Activated T-cell treated with anti-CD3 and anti-CD28 coated beads, Interleukin-2, amount 50 U/mL, for 72 hours (primary cell): ENCODE measurements around the gene SLC25A36. TPM values are rescaled to one million over a fixed set of nuclear protein-coding genes. Genes with fewer than 3 reads are reported as not detected.

Experiments
- ATAC-seq, 2 donors: fragments of 150-1000 bp; cut with Tn5 transposase; replicated peaks in 1 of 2; 2 replicates each; pipeline ENCODE4 v1.10.0; 2021; ENCODE audit warnings: moderate library complexity in 2 of 2, mild to moderate bottlenecking in 1 of 2
- DNase-seq, 2 donors: peaks; one replicate each; pipeline ENCODE4 v3.0.0; 2021 to 2022; ENCODE audit warnings: mixed read lengths in 1 of 2
- H3K27ac Mint-ChIP-seq: one replicate; pipeline ENCODE4 v1.8.0; 2022; ENCODE audit warnings: mild to moderate bottlenecking, moderate library complexity, mixed read lengths
- H3K27me3 Mint-ChIP-seq: one replicate; pipeline ENCODE4 v1.8.0; 2022; ENCODE audit warnings: low read depth, mixed read lengths
- H3K36me3 Mint-ChIP-seq, 2 donors: one replicate each; pipeline ENCODE4 v1.8.0; 2022; ENCODE audit warnings: mixed read lengths in 2 of 2, mild to moderate bottlenecking in 1 of 2; ENCODE audit not compliant: insufficient read depth in 2 of 2
- H3K4me1 Mint-ChIP-seq: one replicate; pipeline ENCODE4 v1.8.0; 2022; ENCODE audit warnings: low read depth, mixed read lengths
- H3K4me3 Mint-ChIP-seq, 2 donors: one replicate each; pipeline ENCODE4 v1.8.0; 2022; ENCODE audit warnings: mild to moderate bottlenecking in 2 of 2, mixed read lengths in 2 of 2, moderate library complexity in 2 of 2
- H3K9me3 Mint-ChIP-seq, 2 donors: one replicate each; pipeline ENCODE4 v1.8.0; 2022; ENCODE audit warnings: mixed read lengths in 2 of 2
- total RNA-seq, 2 donors: library from RNA; stranded (reverse); gene quantifications; one replicate each; pipeline ENCODE4 v1.2.3, GENCODE V29; 2022

The SLC25A36 gene
- 10 to 100 TPM; 67.5 to 83.6 TPM for total RNA-seq

GRCh38 chr3:140941434-140942220 is at the start of gene SLC25A36:
TSS of gene SLC25A36 (plus strand) at chr3:140941836. CDS start at chr3:140942055, 219 bp downstream.
- Mint-ChIP-seq H3K4me3 (peak within 1 kb of the TSS; percentile 93 to 98), H3K27ac (peak within 1 kb of the TSS; percentile 91), H3K27me3 (no peaks in the 10 kb centered on the region), H3K4me1 (peaks cover 44% of the 10 kb centered on the region), H3K9me3 (peaks cover 0 to 2% of the 10 kb centered on the region in 2 donors), H3K36me3 (peaks cover 3 to 7% of the 10 kb centered on the region in 2 donors)
- DNase-seq (peak; percentile 96 to 98), ATAC-seq (peak; percentile 97 to 98)

- no peak overlapping the region for H3K4me3 Mint-ChIP-seq
- no peaks in the 10 kb centered on the region for H3K4me1 Mint-ChIP-seq
- no peaks in the 10 kb centered on the region for H3K36me3 Mint-ChIP-seq
- DNase-seq (no peak), ATAC-seq (no peak)
- H3K27me3 Mint-ChIP-seq: peaks cover 30% of the 10 kb centered on the region
- H3K27ac Mint-ChIP-seq: no peak overlapping the region
- no peaks in the 10 kb centered on the region for H3K9me3 Mint-ChIP-seq
Observed at GRCh38 chr3:140896997-140897396, 44.6 kb upstream of the SLC25A36 start.

DNA sequence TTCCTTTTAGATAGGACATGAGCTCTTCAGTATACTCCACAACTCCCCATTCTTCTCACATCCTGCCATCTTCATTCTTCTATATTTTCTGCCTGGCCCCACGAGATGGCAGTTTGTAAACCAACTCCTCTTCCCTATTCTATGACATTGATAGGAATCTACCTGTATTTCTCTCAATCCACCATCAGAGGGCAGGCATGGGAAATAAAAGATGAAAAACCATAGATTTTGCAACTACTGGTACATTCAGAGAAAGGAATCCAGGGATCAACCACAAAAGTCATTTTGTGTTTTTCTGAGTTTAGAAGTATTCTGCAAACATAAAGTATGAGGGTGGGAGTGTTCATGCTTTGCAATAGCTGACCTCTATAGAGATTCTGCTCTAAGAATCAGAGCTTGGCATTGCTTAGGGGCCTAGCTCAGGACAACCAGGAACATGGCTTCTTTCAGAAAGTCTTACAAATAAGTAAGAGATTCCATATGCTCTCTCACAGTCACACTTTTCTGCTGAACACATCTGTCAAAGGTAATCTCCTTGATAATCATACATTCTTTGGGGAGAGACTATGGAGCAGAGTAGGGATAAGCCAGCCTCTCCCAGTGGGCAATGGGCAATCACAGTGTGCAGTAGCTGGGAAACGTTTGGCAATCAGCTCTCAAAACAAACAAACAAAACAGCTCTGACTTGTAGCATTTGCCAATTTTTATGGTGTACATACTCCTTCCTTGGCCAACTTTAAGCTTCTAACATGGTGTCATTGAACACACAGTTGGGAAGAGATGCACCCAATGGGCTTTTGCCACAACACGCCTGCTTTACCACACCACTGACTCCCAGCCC is 43.1 kb upstream of the SLC25A36 start:
- DNase-seq (peak; percentile 2 to 18), ATAC-seq (peak; percentile 50 to 70)
- H3K27me3 Mint-ChIP-seq: peaks cover 24% of the 10 kb centered on the region
- H3K4me3 Mint-ChIP-seq: no peak overlapping the region
- H3K9me3 Mint-ChIP-seq: no peaks in the 10 kb centered on the region
- no peak overlapping the region for H3K27ac Mint-ChIP-seq
- H3K36me3 Mint-ChIP-seq: no peaks in the 10 kb centered on the region
- no peaks in the 10 kb centered on the region for H3K4me1 Mint-ChIP-seq

- DNase-seq (no peak), ATAC-seq (no peak)
- H3K4me3 Mint-ChIP-seq: no peak overlapping the region
- H3K9me3 Mint-ChIP-seq: no peaks in the 10 kb centered on the region
- H3K27ac Mint-ChIP-seq: no peak overlapping the region
- no peaks in the 10 kb centered on the region for H3K36me3 Mint-ChIP-seq
- H3K4me1 Mint-ChIP-seq: no peaks in the 10 kb centered on the region
- H3K27me3 Mint-ChIP-seq: peaks cover 19% of the 10 kb centered on the region
Observed at GRCh38 chr3:140899363-140899762, 42.3 kb upstream of the SLC25A36 start.

- Mint-ChIP-seq H3K4me3 (no peak overlapping the region), H3K9me3 (no peaks in the 10 kb centered on the region), H3K36me3 (no peaks in the 10 kb centered on the region), H3K27me3 (no peaks in the 10 kb centered on the region), H3K4me1 (no peaks in the 10 kb centered on the region), H3K27ac (no peak overlapping the region)
- no peak for ATAC-seq
- no peak for DNase-seq
Observed at GRCh38 chr3:140902791-140903190, 38.8 kb upstream of the SLC25A36 start.

- H3K9me3 Mint-ChIP-seq: no peaks in the 10 kb centered on the region
- H3K4me3 Mint-ChIP-seq: no peak overlapping the region
- no peaks in the 10 kb centered on the region for H3K36me3 Mint-ChIP-seq
- no peaks in the 10 kb centered on the region for H3K27me3 Mint-ChIP-seq
- DNase-seq (no peak), ATAC-seq (no peak)
- H3K27ac Mint-ChIP-seq: no peak overlapping the region
- H3K4me1 Mint-ChIP-seq: no peaks in the 10 kb centered on the region
Observed at GRCh38 chr3:140903196-140903595, 38.4 kb upstream of the SLC25A36 start.

DNA sequence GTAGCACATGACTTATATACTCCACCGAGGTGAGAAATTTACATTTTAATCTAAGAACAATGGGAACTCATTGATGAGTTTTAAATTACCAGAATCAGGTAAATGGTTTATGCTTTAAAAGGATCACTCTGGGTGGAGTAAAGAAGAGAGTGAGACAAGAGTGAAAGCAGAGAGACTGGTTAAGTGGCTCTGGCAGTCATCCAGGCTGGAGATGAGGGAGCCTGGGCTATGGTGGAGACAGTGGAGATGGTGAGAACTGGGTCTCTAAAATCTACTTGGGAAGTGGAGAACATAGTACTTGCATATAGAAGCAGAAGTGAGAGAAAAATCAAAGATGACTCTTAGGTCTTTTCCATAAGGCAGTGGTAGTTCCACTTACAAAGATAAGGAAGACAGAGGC is 37.1 kb upstream of the SLC25A36 start:
- no peak for DNase-seq
- Mint-ChIP-seq H3K9me3 (no peaks in the 10 kb centered on the region), H3K36me3 (no peaks in the 10 kb centered on the region)

GRCh38 chr3:140905559-140905958 is 36.1 kb upstream of the SLC25A36 start:
- no peaks in the 10 kb centered on the region for H3K9me3 Mint-ChIP-seq
- no peak overlapping the region for H3K27ac Mint-ChIP-seq

More for the DNA sequence above, 37.1 kb upstream of the SLC25A36 start:
- H3K4me3 Mint-ChIP-seq: no peak overlapping the region
- H3K27me3 Mint-ChIP-seq: no peaks in the 10 kb centered on the region
- H3K27ac Mint-ChIP-seq: no peak overlapping the region
- no peaks in the 10 kb centered on the region for H3K4me1 Mint-ChIP-seq
- ATAC-seq: no peak

DNA sequence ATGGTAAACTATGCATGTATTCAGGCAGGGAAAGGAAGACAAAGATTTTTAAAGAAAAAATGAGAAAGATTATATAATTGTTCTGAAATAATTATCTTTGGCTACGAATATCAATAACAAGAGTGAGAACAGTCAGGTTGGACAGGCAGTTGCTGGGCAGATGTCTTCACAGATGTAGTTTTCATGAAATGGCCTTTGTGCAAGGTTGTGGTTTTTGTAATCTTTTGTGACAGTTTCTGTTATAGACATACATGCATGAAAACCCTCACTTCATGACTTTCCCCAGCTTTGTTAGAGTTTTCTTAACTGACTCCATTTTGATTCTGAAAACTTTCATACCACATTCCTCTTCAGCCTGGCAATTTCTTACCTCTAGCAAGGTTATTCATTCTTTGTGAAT is 34.9 kb upstream of the SLC25A36 start:
- DNase-seq: no peak
- no peak overlapping the region for H3K27ac Mint-ChIP-seq
- H3K4me1 Mint-ChIP-seq: no peaks in the 10 kb centered on the region
- no peaks in the 10 kb centered on the region for H3K9me3 Mint-ChIP-seq
- no peak overlapping the region for H3K4me3 Mint-ChIP-seq
- H3K36me3 Mint-ChIP-seq: no peaks in the 10 kb centered on the region
- no peaks in the 10 kb centered on the region for H3K27me3 Mint-ChIP-seq
- ATAC-seq: no peak

More at GRCh38 chr3:140905559-140905958, 36.1 kb upstream of the SLC25A36 start:
- no peaks in the 10 kb centered on the region for H3K4me1 Mint-ChIP-seq
- ATAC-seq: no peak
- no peak for DNase-seq
- no peaks in the 10 kb centered on the region for H3K27me3 Mint-ChIP-seq
- no peak overlapping the region for H3K4me3 Mint-ChIP-seq
- no peaks in the 10 kb centered on the region for H3K36me3 Mint-ChIP-seq

- Mint-ChIP-seq H3K4me3 (no peak overlapping the region), H3K36me3 (no peaks in the 10 kb centered on the region), H3K4me1 (no peaks in the 10 kb centered on the region), H3K9me3 (no peaks in the 10 kb centered on the region), H3K27me3 (no peaks in the 10 kb centered on the region), H3K27ac (no peak overlapping the region)
- no peak for ATAC-seq
- no peak for DNase-seq
Observed at GRCh38 chr3:140910860-140911259, 30.8 kb upstream of the SLC25A36 start.

- DNase-seq: no peak
- Mint-ChIP-seq H3K9me3 (no peaks in the 10 kb centered on the region), H3K4me3 (no peak overlapping the region), H3K27ac (no peak overlapping the region), H3K4me1 (no peaks in the 10 kb centered on the region), H3K27me3 (no peaks in the 10 kb centered on the region), H3K36me3 (no peaks in the 10 kb centered on the region)
- no peak for ATAC-seq
Observed at GRCh38 chr3:140911822-140912221, 29.8 kb upstream of the SLC25A36 start.

- ATAC-seq: no peak
- peaks cover 7% of the 10 kb centered on the region for H3K27me3 Mint-ChIP-seq
- no peak for DNase-seq
- H3K4me3 Mint-ChIP-seq: no peak overlapping the region
- H3K27ac Mint-ChIP-seq: no peak overlapping the region
- no peaks in the 10 kb centered on the region for H3K36me3 Mint-ChIP-seq
- no peaks in the 10 kb centered on the region for H3K4me1 Mint-ChIP-seq
- no peaks in the 10 kb centered on the region for H3K9me3 Mint-ChIP-seq
Observed at GRCh38 chr3:140913728-140914127, 27.9 kb upstream of the SLC25A36 start.

DNA sequence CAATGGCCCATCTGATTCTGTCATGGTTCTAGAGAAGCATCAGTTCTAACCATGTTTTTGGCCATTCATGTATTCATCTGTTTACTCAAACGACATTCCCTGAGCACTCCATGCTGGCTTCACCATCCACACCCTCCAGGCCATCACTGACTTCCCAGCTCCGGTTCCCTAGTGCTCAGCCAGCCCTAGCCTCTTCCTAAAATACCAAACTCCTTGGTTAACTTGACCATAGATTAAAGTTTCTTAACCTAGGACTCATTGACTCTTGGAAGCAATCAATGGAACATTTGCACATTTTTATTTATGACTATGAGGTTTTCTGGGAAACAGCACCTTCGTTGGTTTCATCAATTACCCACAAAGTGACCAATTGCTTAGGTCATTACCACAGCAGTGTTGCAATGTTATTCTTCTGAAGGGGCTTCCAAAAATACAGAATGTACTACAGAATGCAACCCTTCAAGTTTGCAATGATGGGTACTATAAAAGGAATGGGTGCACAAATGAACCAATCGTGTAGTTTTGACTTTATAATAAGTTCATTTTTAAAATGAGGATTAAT is 27.2 kb upstream of the SLC25A36 start:
- H3K27ac Mint-ChIP-seq: no peak overlapping the region
- no peak overlapping the region for H3K4me3 Mint-ChIP-seq
- peaks cover 10% of the 10 kb centered on the region for H3K27me3 Mint-ChIP-seq
- ATAC-seq: no peak
- no peak for DNase-seq
- H3K9me3 Mint-ChIP-seq: no peaks in the 10 kb centered on the region
- no peaks in the 10 kb centered on the region for H3K4me1 Mint-ChIP-seq
- no peaks in the 10 kb centered on the region for H3K36me3 Mint-ChIP-seq
